GM23338 (cell line): Measurements from ENCODE around the gene PWP2. TPM values are rescaled to one million over a fixed set of nuclear protein-coding genes. Genes with fewer than 3 reads are reported as not detected.
A peak's percentile ranks its signal among the peaks of the same experiment; 100 is the strongest.
"Not testable (repeated sequence)": the region's sequence is repeated elsewhere in the genome, so short reads cannot be mapped to it uniquely, and the experiment has no call there.

Experiments
- ATAC-seq: fragments of 200-7000 bp; cut with Tn5 transposase; 3 replicates; pipeline ENCODE4 v1.9.1; 2020
- DNase-seq: peaks from one replicate; pipeline ENCODE4 v3.0.0-alpha.2; 2015; ENCODE audit warnings: low spot score
- H2AFZ ChIP-seq: fragments of 200-600 bp; sonication (generic); 2 replicates; pipeline ENCODE4 v1.8.0; 2016; ENCODE audit warnings: antibody characterized with exemption, mild to moderate bottlenecking, moderate library complexity
- H3F3A ChIP-seq: fragments of 200-600 bp; sonication (generic); replicated peaks from 2 replicates; pipeline ENCODE4 v1.8.0; 2017; ENCODE audit warnings: antibody characterized with exemption, mixed run types, low read depth
- H3K27ac ChIP-seq: fragments of 200-600 bp; sonication (generic); 2 replicates; pipeline ENCODE4 v1.6.1; 2016; ENCODE audit warnings: low read depth
- H3K27me3 ChIP-seq: fragments of 200-600 bp; sonication (generic); 2 replicates; pipeline ENCODE4 v1.8.0; 2016; ENCODE audit warnings: mild to moderate bottlenecking, mixed run types, moderate library complexity; ENCODE audit not compliant: insufficient read depth
- H3K36me3 ChIP-seq: fragments of 200-600 bp; sonication (generic); 2 replicates; pipeline ENCODE4 v1.8.0; 2016; ENCODE audit warnings: mild to moderate bottlenecking; ENCODE audit not compliant: insufficient read depth
- H3K4me1 ChIP-seq: fragments of 200-600 bp; sonication (generic); 2 replicates; pipeline ENCODE4 v1.8.0; 2016; ENCODE audit warnings: mild to moderate bottlenecking, moderate library complexity; ENCODE audit not compliant: insufficient read depth
- H3K4me2 ChIP-seq: fragments of 200-600 bp; sonication (generic); 2 replicates; pipeline ENCODE4 v1.7.1; 2017; ENCODE audit warnings: mixed run types
- H3K4me3 ChIP-seq: fragments of 200-600 bp; sonication (generic); 2 replicates; pipeline ENCODE4 v1.6.1; 2016; ENCODE audit warnings: mixed run types
- H3K79me2 ChIP-seq: fragments of 200-600 bp; sonication (generic); replicated peaks from 2 replicates; pipeline ENCODE4 v1.8.0; 2017; ENCODE audit warnings: mild to moderate bottlenecking; ENCODE audit not compliant: insufficient read depth
- H3K9me2 ChIP-seq: fragments of 200-600 bp; sonication (generic); 2 replicates; pipeline ENCODE4 v1.8.0; 2017; ENCODE audit not compliant: insufficient read depth
- H4K20me1 ChIP-seq: fragments of 200-600 bp; sonication (generic); replicated peaks from 2 replicates; pipeline ENCODE4 v1.8.0; 2017; ENCODE audit warnings: mild to moderate bottlenecking; ENCODE audit not compliant: insufficient read depth
- H3K27ac Mint-ChIP-seq: 2 replicates; pipeline ENCODE4 v1.8.0; 2020; ENCODE audit warnings: inconsistent platforms, mild to moderate bottlenecking, moderate library complexity, mixed read lengths
- H3K27me3 Mint-ChIP-seq: 3 replicates; pipeline ENCODE4 v1.8.0; 2022; ENCODE audit warnings: low read depth, mild to moderate bottlenecking, moderate library complexity, mixed read lengths, inconsistent platforms; ENCODE audit not compliant: insufficient read depth, poor library complexity
- H3K36me3 Mint-ChIP-seq: 3 replicates; pipeline ENCODE4 v1.8.0; 2021; ENCODE audit warnings: low read depth, mild to moderate bottlenecking, inconsistent platforms, moderate library complexity, mixed read lengths
- H3K4me1 Mint-ChIP-seq: 3 replicates; pipeline ENCODE4 v1.8.0; 2020; ENCODE audit warnings: mild to moderate bottlenecking, inconsistent platforms, mixed read lengths
- H3K4me3 Mint-ChIP-seq: 3 replicates; pipeline ENCODE4 v1.8.0; 2021; ENCODE audit warnings: moderate library complexity, mild to moderate bottlenecking, inconsistent platforms, mixed read lengths
- H3K9me3 Mint-ChIP-seq: 3 replicates; pipeline ENCODE4 v1.8.0; 2020; ENCODE audit warnings: moderate library complexity, mild to moderate bottlenecking, inconsistent platforms, mixed read lengths
- polyA plus RNA-seq: library from polyadenylated mRNA; unstranded; fragments of >200 nt; fragmentation: Nextera tagmentation; extraction: Ambion mirVana; gene quantifications from 2 replicates; pipeline ENCODE4 v1.2.1, GENCODE V29; 2016
- total RNA-seq: library from RNA; depleted of rRNA; stranded (reverse); fragments of >200 nt; shearing (Covaris generic); gene quantifications from 2 replicates; pipeline ENCODE4 v1.2.3, GENCODE V29; 2014

The PWP2 gene
- total and polyA plus RNA-seq, 2 experiments from 2014 or later, result 18.2 to 59.2 TPM

DNA sequence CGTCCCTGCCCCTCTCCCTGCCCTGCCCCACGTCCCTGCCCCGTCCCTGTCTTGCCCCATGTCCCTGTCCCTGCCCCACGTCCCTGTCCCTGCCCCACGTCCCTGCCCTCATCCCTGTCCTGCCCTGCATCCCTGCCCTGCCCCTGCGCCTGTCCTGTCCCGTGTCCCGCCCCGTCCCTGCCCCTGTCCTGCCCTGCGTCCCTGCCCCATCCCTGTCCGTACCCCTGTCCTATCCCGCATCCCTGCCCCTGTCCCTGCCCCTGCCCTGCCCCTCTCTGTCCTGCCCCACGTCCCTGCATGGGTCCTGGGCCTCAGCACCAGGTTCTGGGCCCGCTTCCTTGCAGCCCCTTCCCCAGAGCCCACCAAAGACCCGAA is 53.1 kb downstream of the PWP2 start:
- not testable (repeated sequence) for H3K9me2 ChIP-seq, H3K36me3 Mint-ChIP-seq, H3K79me2 ChIP-seq, H3K4me3 ChIP-seq, H3K27me3 ChIP-seq, H4K20me1 ChIP-seq, H3K4me1 Mint-ChIP-seq, H2AFZ ChIP-seq, H3K36me3 ChIP-seq, H3K27ac ChIP-seq, ATAC-seq, H3K27ac Mint-ChIP-seq, H3F3A ChIP-seq, H3K4me2 ChIP-seq, H3K9me3 Mint-ChIP-seq, H3K27me3 Mint-ChIP-seq, H3K4me1 ChIP-seq, H3K4me3 Mint-ChIP-seq, DNase-seq

DNA sequence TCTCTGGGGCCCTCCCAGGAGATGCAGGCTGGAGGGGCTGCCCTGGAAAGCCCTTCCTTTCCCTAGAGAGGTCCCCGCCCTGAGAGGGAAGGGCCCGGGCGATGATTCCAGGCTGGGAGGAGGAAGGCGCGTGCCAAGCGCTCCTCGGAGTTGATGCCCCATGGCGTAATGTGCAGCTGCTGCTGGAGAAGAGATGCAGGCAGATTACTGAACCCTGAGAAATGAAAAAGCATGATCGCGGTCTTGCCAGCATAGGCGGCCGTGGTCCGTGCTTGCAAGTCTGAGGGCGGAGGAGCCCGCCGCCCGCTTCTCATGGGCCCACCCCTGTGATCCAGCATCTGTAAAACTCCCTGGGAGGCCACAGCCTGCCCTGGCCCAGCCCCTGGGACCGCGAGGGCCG is 53.6 kb downstream of the PWP2 start:
- H3K9me3 Mint-ChIP-seq, result not testable (repeated sequence)

DNA sequence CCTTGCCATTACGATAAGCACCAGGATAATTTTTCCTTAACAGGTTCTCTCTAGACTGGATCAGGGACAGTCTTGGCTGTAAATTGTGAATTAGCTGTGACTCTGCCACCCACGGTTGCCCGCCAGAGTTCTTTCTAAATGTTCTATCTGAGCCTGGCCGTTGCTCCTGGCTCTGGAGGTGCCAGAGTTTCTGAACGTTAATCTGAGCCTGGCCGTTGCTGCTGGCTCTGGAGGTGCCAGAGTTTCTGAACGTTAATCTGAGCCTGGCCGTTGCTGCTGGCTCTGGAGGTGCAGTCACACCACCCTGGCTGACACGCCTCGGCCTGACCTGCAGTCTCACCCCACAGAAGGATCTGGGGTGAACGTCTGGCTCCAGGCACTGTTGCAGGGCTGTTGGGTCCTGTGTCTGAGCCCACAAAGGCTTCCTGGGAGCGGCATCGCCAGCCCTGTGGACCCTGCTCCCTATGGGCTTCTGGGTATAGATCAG is 56.0 kb downstream of the PWP2 start:
- not testable (repeated sequence) for H3K9me3 Mint-ChIP-seq, H3K4me1 Mint-ChIP-seq, H4K20me1 ChIP-seq, H3K4me3 ChIP-seq, H3K36me3 Mint-ChIP-seq, H3K79me2 ChIP-seq, DNase-seq, H3K27ac Mint-ChIP-seq, ATAC-seq, H3K27me3 ChIP-seq, H3K4me3 Mint-ChIP-seq, H3F3A ChIP-seq, H3K4me1 ChIP-seq, H3K27me3 Mint-ChIP-seq, H3K27ac ChIP-seq, H2AFZ ChIP-seq, H3K9me2 ChIP-seq, H3K4me2 ChIP-seq, H3K36me3 ChIP-seq

More for the DNA sequence above, 53.6 kb downstream of the PWP2 start:
- H3K4me1 Mint-ChIP-seq, DNase-seq, H3K27me3 Mint-ChIP-seq, H3K4me3 ChIP-seq, H4K20me1 ChIP-seq, H2AFZ ChIP-seq, H3K27ac Mint-ChIP-seq, H3K4me1 ChIP-seq, H3K27me3 ChIP-seq, H3K36me3 Mint-ChIP-seq, H3K27ac ChIP-seq, H3K79me2 ChIP-seq, H3F3A ChIP-seq, H3K36me3 ChIP-seq, H3K9me2 ChIP-seq, H3K4me2 ChIP-seq, H3K4me3 Mint-ChIP-seq: not testable (repeated sequence)
- ATAC-seq, result 0 out of 3 replicates have a peak, but pooled peaks have one; percentile 23

DNA sequence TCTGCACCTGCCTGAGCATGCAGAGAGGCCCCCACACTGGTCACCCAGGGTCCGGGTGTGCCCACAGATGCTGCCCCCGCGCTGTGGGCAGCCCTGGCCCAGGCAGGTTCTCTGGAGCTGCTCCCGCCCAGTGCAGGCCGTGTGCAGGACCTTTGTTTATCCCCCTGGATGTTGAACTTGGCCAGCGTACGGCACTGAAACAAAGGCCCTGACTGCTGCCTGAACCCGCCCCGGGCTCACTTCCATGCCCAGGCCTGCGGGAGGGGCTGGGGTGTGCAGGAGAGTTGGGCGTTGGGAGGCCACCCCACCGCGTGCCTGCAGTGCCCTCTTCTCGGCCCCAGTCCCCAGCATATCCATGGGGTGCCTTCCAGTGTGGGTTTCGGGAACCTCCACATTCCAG is 58.7 kb downstream of the PWP2 start:
- not testable (repeated sequence) for H2AFZ ChIP-seq, H3K9me2 ChIP-seq, H3K27ac ChIP-seq, H3K4me3 Mint-ChIP-seq, H3K4me1 ChIP-seq, H3K4me2 ChIP-seq, H3K36me3 ChIP-seq, H4K20me1 ChIP-seq, H3K9me3 Mint-ChIP-seq, H3K27ac Mint-ChIP-seq, H3F3A ChIP-seq, H3K36me3 Mint-ChIP-seq, H3K4me1 Mint-ChIP-seq, H3K27me3 Mint-ChIP-seq, DNase-seq, H3K79me2 ChIP-seq, ATAC-seq, H3K4me3 ChIP-seq, H3K27me3 ChIP-seq

DNA sequence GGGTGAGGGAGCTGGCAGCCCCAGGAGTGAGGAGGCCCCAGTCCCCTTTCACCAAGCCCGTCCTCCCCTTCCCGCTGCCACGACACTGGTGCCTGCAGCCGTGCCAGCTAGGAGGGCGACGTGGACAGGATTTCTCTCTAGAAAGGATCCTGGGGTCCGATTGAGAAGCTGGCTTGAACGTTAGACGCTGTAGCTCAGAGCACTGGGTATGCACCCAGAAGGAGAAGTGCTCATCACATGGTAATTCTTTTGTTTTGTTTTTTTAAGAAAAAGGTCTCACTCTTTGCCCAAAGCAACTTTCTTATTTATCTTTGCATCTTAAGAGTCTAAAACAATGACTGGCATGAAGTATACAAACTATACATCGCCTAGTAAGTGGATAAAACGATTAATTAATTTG is 60.3 kb downstream of the PWP2 start:
- H2AFZ ChIP-seq, H3F3A ChIP-seq, H3K9me3 Mint-ChIP-seq, DNase-seq, H3K79me2 ChIP-seq, H3K4me1 ChIP-seq, H3K36me3 Mint-ChIP-seq, H3K4me3 Mint-ChIP-seq, H3K27ac Mint-ChIP-seq, H3K36me3 ChIP-seq, ATAC-seq, H3K4me2 ChIP-seq, H3K9me2 ChIP-seq, H3K27ac ChIP-seq, H4K20me1 ChIP-seq, H3K4me3 ChIP-seq, H3K27me3 ChIP-seq, H3K27me3 Mint-ChIP-seq, H3K4me1 Mint-ChIP-seq: not testable (repeated sequence)

DNA sequence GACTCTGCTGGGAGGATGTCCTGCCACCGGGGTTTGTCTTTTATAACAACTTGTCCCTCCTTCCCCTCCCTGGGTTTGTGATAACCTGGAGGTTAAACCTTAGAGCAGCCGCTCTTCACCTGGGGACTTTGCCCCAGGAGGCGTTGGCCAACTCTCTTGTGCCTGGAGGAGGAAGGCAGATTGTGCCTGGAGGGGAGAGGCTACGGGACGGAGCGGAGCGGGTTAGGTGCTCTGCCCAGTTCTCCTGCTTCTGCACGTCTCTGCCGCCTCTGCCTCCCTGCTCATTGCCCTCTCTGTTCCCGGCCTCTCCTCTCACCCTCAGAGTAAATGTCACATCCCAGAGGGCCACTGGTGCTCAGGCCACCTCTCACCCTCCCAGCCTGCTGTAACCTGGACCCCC is 63.1 kb downstream of the PWP2 start:
- H3K27ac Mint-ChIP-seq, H3K27ac ChIP-seq, H3K27me3 ChIP-seq, DNase-seq, H3K4me3 Mint-ChIP-seq, ATAC-seq, H3K36me3 Mint-ChIP-seq, H4K20me1 ChIP-seq, H3K79me2 ChIP-seq, H3K4me1 Mint-ChIP-seq, H3F3A ChIP-seq, H2AFZ ChIP-seq, H3K9me2 ChIP-seq, H3K36me3 ChIP-seq, H3K4me2 ChIP-seq, H3K9me3 Mint-ChIP-seq, H3K4me1 ChIP-seq, H3K4me3 ChIP-seq, H3K27me3 Mint-ChIP-seq: not testable (repeated sequence)

DNA sequence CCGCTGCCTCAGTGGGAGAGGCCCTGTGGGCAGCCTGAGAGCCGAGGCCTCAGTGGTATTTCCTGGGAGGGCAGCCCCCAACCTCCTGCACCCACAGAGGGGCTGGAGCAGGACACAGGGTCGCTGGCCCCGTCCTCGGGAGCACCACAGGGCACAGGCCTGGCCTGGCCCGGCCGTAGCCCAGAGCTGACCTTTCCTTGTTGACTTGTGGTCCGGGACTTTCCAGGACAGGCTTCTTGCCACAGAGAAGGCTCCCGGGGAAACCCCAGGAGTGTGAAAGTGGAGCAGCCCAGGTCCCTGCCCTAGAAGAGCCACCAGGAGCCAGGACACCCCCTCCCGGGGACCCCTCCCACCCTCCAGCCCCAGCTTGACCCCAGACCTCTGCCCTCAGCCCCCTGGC is 63.7 kb downstream of the PWP2 start:
- not testable (repeated sequence) for H3K27me3 ChIP-seq, H3K36me3 Mint-ChIP-seq, H3K27me3 Mint-ChIP-seq, H3K4me3 ChIP-seq, H3K9me2 ChIP-seq, H3K4me2 ChIP-seq, H3K36me3 ChIP-seq, H3K79me2 ChIP-seq, DNase-seq, H3K4me3 Mint-ChIP-seq, H3K4me1 ChIP-seq, H3K27ac Mint-ChIP-seq, H3K27ac ChIP-seq, H3K9me3 Mint-ChIP-seq, ATAC-seq, H3K4me1 Mint-ChIP-seq, H3F3A ChIP-seq, H2AFZ ChIP-seq, H4K20me1 ChIP-seq
